GM19468 (cell line): ENCODE data around the gene MYL3.
"Not testable (repeated sequence)": the region's sequence is repeated elsewhere in the genome, so short reads cannot be mapped to it uniquely, and the experiment has no call there.

Source experiments
- ATAC-seq: cut with Tn5 transposase; IDR thresholded peaks from one replicate; pipeline ENCODE4 v1.9.1; 2021; ENCODE audit warnings: mild to moderate bottlenecking, moderate library complexity, moderate number of reproducible peaks; ENCODE audit not compliant: unreplicated experiment; ENCODE audit errors: extremely low read depth

Gene MYL3

GRCh38 chr3:46863261-46863782 lies at the start of gene MYL3:
TSS of gene MYL3 (minus strand) at chr3:46863444. CDS start at chr3:46863390, 54 bp downstream.
- ATAC-seq = no peak

- no peak for ATAC-seq
Observed at GRCh38 chr3:46912986-46913385, 49.7 kb upstream of the MYL3 start.

- not testable (repeated sequence) for ATAC-seq
Observed at GRCh38 chr3:46910914-46911313, 47.7 kb upstream of the MYL3 start.

GRCh38 chr3:46910166-46910760 lies 47.0 kb upstream of the MYL3 start:
- no peak for ATAC-seq

- ATAC-seq = no peak
Observed at GRCh38 chr3:46909535-46910161, 46.4 kb upstream of the MYL3 start.

GRCh38 chr3:46908986-46909534 lies 45.8 kb upstream of the MYL3 start:
- ATAC-seq = no peak

GRCh38 chr3:46908294-46908985 lies 45.2 kb upstream of the MYL3 start:
- ATAC-seq = no peak

- ATAC-seq = no peak
Observed at GRCh38 chr3:46907960-46908293, 44.7 kb upstream of the MYL3 start.

GRCh38 chr3:46907271-46907670 lies 44.0 kb upstream of the MYL3 start:
- no peak for ATAC-seq

- ATAC-seq = no peak
Observed at GRCh38 chr3:46906471-46907058, 43.3 kb upstream of the MYL3 start.

- ATAC-seq = no peak
Observed at GRCh38 chr3:46905661-46906451, 42.6 kb upstream of the MYL3 start.

GRCh38 chr3:46905213-46905560 lies 41.9 kb upstream of the MYL3 start:
- ATAC-seq = no peak

- no peak for ATAC-seq
Observed at GRCh38 chr3:46904303-46905212, 41.3 kb upstream of the MYL3 start.

GRCh38 chr3:46903341-46904302 lies 40.4 kb upstream of the MYL3 start:
- no peak for ATAC-seq

GRCh38 chr3:46902188-46902631 lies 39.0 kb upstream of the MYL3 start:
- no peak for ATAC-seq

- no peak for ATAC-seq
Observed at GRCh38 chr3:46901591-46902187, 38.4 kb upstream of the MYL3 start.

GRCh38 chr3:46901061-46901460 lies 37.8 kb upstream of the MYL3 start:
- ATAC-seq = no peak

- no peak for ATAC-seq
Observed at GRCh38 chr3:46900356-46900755, 37.1 kb upstream of the MYL3 start.
